Activated CD4-positive, alpha-beta T cell treated with anti-CD3 and anti-CD28 coated beads for 1 hour (primary cell): ENCODE results near the gene TRIM32.

ENCODE experiments used
- DNase-seq: peaks from one replicate; pipeline ENCODE4 v3.0.0-alpha.2; 2020

TRIM32 gene, protein sequence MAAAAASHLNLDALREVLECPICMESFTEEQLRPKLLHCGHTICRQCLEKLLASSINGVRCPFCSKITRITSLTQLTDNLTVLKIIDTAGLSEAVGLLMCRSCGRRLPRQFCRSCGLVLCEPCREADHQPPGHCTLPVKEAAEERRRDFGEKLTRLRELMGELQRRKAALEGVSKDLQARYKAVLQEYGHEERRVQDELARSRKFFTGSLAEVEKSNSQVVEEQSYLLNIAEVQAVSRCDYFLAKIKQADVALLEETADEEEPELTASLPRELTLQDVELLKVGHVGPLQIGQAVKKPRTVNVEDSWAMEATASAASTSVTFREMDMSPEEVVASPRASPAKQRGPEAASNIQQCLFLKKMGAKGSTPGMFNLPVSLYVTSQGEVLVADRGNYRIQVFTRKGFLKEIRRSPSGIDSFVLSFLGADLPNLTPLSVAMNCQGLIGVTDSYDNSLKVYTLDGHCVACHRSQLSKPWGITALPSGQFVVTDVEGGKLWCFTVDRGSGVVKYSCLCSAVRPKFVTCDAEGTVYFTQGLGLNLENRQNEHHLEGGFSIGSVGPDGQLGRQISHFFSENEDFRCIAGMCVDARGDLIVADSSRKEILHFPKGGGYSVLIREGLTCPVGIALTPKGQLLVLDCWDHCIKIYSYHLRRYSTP

GRCh38 chr9:116687074-116687753, at the start of gene TRIM32:
TSS of gene TRIM32 (plus strand) at chr9:116687305. CDS start at chr9:116697743, 10,438 bp downstream.
- peak; percentile 87 for DNase-seq

DNA sequence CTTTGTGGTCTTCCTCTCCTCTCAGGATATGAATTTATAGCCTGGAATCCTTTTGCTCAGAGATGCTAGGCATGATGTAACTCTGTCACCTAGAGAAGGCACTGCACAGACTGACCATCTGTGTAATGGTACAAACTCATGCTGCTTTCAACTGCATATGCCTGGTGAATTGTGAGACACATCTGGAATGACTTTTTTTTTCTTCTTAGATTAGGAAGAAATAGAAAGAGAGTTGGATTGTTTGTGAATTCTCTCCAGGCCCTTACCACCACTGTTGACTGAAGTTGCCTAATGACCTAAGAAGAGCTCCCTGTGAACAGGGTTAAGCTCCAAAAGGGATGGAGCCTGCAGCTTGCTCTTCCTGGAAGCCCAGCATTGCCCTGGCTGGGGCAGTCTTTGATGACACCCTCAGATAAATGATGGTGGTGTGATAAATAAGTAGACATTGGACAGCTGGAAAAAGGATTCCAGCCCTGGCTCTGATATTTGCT, 47.8 kb upstream of the TRIM32 start:
- DNase-seq = no peak

DNA sequence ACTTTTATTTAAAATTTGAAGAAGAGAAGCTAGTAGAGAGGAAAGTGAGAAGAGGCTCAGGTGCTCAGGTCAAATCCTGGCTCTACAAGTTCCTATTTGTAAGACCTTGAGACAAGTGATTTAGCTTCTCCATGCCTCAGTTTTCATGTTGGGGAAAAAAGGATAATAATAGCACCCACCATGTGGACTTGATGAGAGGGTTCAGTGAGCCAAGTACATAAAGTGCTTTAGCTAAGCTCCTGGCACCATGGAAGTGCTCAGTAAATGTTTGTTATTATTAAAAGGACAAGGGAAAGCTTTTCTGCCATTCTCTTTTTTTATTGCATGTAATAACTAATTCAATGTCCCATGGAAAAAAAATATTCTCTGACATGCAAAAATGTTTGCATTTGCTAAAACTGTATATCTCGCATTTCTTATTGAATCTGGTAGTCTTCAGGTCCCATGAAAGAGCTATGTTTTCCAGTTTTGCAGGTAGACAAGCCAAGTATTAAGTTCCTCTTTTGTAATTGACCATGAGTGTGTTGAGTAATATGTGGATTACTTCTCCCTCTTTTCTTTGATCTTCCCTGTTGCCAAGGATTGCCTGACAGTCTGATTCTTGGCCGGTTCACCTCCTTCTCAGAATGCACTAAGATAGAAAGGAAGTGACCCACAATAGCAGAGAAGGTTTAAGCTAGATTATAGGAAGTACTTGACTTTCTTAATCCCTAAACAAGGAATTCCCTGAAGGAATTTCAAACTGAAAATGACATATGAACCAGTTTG, 45.6 kb upstream of the TRIM32 start:
- no peak for DNase-seq

- no peak for DNase-seq
These were observed 43.4 kb upstream of the TRIM32 start for GRCh38 chr9:116643691-116644090.

GRCh38 chr9:116644091-116644688, 42.9 kb upstream of the TRIM32 start:
- DNase-seq = no peak

DNA sequence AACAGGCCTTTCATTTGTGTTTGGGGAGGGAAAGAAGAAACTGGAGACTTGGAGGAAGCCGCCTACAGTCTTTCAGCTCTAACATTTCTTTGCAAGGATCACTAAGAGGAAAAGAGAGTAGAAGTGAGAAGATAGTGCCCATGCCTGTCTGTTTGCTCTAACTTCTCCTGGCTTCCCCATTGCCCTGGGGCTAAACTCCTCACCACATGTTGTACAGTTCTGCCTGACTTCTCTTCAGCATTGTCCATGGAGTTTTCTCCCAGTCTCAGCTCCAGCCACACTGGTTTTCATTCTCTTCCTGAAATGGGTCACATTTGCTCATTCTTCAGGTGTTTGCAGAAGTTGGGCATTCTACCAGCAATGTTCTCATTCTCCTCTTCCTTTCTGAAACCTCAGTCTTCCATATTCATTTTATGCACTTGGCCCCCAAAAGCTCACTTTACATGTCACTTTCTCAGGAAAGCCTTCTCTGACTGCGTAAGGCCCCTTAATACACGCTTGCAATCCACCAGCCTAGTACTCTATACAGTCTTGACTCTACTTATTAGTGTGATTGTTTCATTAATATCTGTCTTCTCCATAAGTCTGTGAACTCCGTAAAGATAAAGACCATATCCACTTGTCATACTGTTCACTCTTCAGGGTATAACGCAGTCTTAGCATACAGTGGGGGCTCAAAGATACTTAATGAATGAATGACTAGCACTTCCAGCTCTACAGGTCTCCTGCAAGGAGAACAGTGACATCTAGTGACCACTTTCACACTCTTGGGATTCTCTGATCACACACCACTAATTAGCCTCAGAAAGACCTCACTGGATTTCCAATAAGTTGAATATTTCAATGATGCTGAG, 40.2 kb upstream of the TRIM32 start:
- no peak for DNase-seq

DNA sequence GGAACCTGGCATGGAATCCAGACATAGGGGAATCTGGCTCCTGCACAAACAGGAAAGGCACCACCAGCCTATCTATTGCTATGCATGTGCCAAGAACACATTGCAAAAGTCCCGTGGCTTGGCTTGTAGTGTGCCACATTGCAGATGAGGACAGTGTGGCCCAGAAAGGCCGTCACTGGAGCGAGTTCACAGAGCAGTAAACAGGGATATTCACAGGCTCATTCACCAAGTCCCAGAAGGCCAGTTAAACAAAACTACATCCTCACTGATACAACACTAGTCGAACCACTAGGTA, 39.6 kb upstream of the TRIM32 start:
- DNase-seq = no peak

DNA sequence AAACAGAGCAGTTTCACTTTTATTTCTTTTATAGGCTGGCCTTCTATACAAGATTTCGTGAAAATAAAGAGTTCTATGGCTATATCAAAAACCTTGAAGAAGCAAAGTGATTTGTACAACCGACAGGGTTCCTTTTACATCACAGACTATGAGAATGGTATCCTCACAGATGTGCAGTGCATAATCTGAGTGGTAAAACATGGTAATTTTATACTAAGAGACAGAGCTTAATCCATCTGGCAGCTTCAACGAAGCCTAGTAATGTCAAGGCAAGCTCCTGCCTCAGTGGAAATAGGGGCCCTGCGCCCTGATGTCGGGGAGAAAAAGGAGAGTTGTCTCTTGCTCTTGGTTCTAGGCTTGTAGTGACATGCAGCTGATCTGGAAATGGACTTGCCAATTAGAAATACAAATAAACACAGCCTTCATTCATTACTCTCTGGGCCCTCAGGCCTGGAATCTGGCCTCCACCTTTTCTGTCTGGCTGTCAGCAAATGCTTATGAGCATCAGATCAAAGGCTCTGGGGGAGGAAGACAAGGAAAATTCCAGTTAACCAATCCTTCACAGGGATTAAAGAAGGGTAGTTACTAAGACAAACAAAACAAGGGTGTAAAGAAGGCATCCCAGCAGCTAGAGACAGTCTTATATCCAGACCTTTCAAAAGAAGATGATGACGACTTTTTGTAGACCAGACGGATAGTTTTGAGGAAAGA, 33.6 kb upstream of the TRIM32 start:
- DNase-seq = no peak

DNA sequence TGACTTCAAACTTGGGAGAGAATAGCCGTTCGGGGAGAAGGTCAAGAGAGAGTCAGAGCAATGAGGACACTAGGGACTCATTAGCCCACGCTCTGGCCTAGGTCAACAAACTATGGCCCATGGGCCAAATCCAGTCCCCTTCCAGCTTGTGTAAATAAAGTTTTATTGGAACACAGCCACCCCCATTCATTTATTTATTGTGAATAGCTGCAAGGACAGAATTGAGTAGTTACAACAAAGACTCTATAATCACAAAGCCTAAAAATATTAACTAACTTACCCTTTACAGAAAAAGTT, 33.1 kb upstream of the TRIM32 start:
- no peak for DNase-seq

DNA sequence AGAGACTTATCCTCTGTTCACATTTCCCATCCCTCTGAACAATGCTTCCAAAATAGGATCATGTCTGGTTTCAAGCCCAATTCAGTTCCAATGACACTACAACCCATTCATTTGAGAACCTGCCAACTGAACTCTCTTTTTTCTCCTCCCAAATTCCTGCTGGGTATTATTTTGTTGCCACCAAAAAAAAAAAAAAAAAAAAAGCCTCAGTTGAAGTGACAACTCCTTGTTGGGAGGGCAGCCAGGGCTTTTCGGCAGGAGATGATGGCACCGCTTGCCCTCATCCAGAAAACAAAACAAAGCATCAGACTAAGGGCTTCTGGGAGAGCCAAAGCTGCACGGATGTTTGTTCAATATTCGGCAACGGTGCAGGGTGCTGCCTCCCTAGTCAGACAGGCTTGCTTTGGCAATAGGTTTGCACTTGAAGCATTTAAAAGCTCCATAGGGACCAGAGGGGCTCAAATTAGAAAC, 30.6 kb upstream of the TRIM32 start:
- no peak for DNase-seq

DNA sequence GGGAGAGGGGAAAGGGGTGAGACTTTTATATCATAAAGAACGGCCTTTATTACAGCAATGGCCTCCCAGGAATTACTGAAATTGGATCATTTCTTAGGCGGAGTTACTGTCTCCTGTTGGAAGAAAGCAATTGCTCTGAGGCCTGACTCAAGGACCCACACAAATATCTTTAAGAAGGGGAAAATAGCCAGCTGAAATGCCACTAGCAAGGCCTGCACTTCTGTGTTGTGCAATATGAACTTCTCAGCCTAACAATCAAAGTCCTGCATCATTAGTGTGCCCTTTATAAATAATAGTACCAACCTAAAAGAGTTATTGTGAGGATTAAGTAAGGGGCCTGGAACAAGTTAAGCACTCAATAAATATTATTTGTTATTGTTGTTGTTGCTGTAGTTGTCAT, 30.1 kb upstream of the TRIM32 start:
- DNase-seq = no peak

GRCh38 chr9:116658265-116658664, 28.8 kb upstream of the TRIM32 start:
- no peak for DNase-seq

GRCh38 chr9:116661037-116661954, 25.8 kb upstream of the TRIM32 start:
- DNase-seq = no peak

DNA sequence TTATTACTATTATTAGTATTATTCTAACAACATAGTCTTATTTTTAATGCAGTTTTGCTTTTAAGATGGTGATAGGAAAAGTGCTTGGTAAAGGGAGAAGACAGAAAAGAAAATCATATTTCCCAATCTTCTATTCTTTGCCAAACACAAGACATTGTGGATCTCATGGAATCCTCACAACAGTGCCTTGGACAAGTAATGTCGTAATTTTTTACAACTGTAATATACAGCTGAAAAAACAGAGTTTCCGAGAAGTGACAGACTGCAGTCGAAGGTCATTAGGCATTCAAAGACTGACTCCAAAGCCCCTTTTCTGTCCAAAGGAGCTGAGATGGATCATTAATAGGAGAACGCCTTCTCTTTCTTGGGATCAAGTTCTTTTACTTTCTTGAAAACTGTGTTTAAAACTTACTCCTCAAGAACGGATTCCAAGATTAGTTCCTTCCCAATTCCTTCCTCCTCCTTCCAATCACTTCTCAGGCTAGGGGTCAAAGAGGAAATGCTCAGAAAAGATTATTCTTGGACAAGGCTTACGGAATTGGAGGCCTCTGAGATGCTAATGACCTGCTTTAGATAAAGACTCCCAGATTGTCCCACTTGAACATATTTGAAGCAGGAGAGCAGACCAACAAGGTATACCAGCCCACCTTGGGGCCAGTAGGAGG, 24.3 kb upstream of the TRIM32 start:
- DNase-seq = no peak

- DNase-seq = no peak
These were observed 23.5 kb upstream of the TRIM32 start for GRCh38 chr9:116663581-116663980.

DNA sequence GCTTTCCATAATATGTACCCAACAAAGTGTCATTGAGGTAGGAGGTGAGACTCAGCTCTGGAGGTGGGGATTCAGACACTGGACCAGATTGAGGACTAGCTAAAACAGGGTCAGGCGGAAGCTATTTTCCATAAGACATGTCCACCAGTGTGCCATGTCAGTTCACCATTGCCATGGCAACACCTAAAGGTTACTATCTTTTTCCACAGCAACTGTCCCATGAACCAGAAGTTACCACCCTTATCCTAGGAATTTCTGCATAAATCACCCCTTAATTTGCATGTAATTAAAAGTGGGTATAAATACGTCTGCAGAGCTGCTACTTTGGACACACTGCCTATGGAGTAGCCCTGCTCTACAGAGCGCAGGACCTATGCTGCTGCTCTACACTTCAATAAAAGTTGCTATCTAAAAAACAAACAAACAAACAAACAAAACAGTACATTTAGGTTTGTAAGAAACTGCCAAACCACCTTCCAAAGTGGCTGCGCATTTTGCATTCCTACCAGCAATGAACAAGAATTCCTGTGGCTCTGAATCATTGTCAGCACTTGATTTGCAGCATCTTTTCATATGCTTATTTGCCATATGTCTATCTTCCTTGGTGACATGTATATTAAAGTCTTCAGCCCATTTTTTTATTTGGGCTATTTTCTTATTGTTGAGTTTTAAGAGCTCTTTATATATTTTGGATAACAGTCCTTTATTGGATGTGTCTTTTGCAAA, 18.0 kb upstream of the TRIM32 start:
- DNase-seq = no peak

GRCh38 chr9:116671605-116672004, 15.5 kb upstream of the TRIM32 start:
- DNase-seq = no peak

GRCh38 chr9:116673375-116673774, 13.7 kb upstream of the TRIM32 start:
- DNase-seq = no peak
